ENCODE results near the gene BCAS2. TPM values are rescaled to one million over a fixed set of nuclear protein-coding genes. Genes with fewer than 3 reads are reported as not detected.
A peak's percentile ranks its signal among the peaks of the same experiment; 100 is the strongest.

BCAS2 gene
- total RNA-seq (10 to 100 TPM; 54.4 to 56.2 TPM), polyA plus RNA-seq (ENCODE audit: insufficient read length in 2 of 2) (10 to 100 TPM; 64.3 to 77.3 TPM)
- long read RNA-seq, donor 1, transcript BCAS2-201 (7 exons, 1,299 nt) = major isoform, 36 of 38 reads
- long read RNA-seq, donor 1, partial matches to known transcripts = 0 of 38 reads
- long read RNA-seq, donor 1, other reads (novel, unspliced or antisense) = 0 of 38 reads
- long read RNA-seq, donor 2, transcript BCAS2-201 (7 exons, 1,299 nt) = major isoform, 10 of 10 reads
- long read RNA-seq, donor 2, partial matches to known transcripts = 0 of 10 reads
- long read RNA-seq, donor 2, other reads (novel, unspliced or antisense) = 0 of 10 reads
- long read RNA-seq, donor 3, transcript BCAS2-201 (7 exons, 1,299 nt) = major isoform, 17 of 17 reads
- long read RNA-seq, donor 3, partial matches to known transcripts = 0 of 17 reads
- long read RNA-seq, donor 3, other reads (novel, unspliced or antisense) = 0 of 17 reads
- long read RNA-seq, donor 4, transcript BCAS2-201 (7 exons, 1,299 nt) = major isoform, 24 of 30 reads
- long read RNA-seq, donor 4, partial matches to known transcripts = 6 of 30 reads
- long read RNA-seq, donor 4, other reads (novel, unspliced or antisense) = 0 of 30 reads

GRCh38 chr1:114581335-114582287 lies at the start of gene BCAS2:
Gene BCAS2 (minus strand): TSS chr1:114581615. CDS start chr1:114581591, 24 bp downstream.
- Histone ChIP-seq H3K27me3 (ENCODE audit: control insufficient read depth, insufficient read depth, low read length) (no peaks in the 10 kb centered on the region), H3K27ac (ENCODE audit: low read depth, low read length) (peak within 1 kb of the TSS; percentile 91), H3K4me3 (ENCODE audit: low read depth, low read length) (peak within 1 kb of the TSS; percentile 82), H3K9me3 (ENCODE audit: control insufficient read depth, insufficient read depth, low read length) (no peaks in the 10 kb centered on the region), H3K36me3 (ENCODE audit: control insufficient read depth, insufficient read depth, low read length) (peaks cover 19% of the 10 kb centered on the region), H3K4me1 (ENCODE audit: control insufficient read depth, insufficient read depth, low read length) (peaks cover 11% of the 10 kb centered on the region)
- under 1% methylated on average over 31 of the region's 40 CpGs for WGBS (ENCODE audit: insufficient coverage)
- DNase-seq (ENCODE audit: low read depth in 4 of 6, low spot score in 6 of 6) = peak; percentile 97 to 100 (median 98)

- Histone ChIP-seq H3K27me3 (ENCODE audit: control insufficient read depth, insufficient read depth, low read length) (no peaks in the 10 kb centered on the region), H3K4me3 (ENCODE audit: low read depth, low read length) (no peak overlapping the region), H3K27ac (ENCODE audit: low read depth, low read length) (no peak overlapping the region), H3K9me3 (ENCODE audit: control insufficient read depth, insufficient read depth, low read length) (no peaks in the 10 kb centered on the region), H3K36me3 (ENCODE audit: control insufficient read depth, insufficient read depth, low read length) (no peaks in the 10 kb centered on the region), H3K4me1 (ENCODE audit: control insufficient read depth, insufficient read depth, low read length) (no peaks in the 10 kb centered on the region)
- no peak for DNase-seq (ENCODE audit: low read depth in 4 of 6, low spot score in 6 of 6)
- WGBS (ENCODE audit: insufficient coverage) = no CpG with 5 or more reads among the region's 2 CpGs
Observed at GRCh38 chr1:114627107-114627506, 45.7 kb upstream of the BCAS2 start.

GRCh38 chr1:114623364-114623763 lies 41.9 kb upstream of the BCAS2 start:
- Histone ChIP-seq H3K4me3 (ENCODE audit: low read depth, low read length) (no peak overlapping the region), H3K36me3 (ENCODE audit: control insufficient read depth, insufficient read depth, low read length) (no peaks in the 10 kb centered on the region), H3K27me3 (ENCODE audit: control insufficient read depth, insufficient read depth, low read length) (no peaks in the 10 kb centered on the region), H3K4me1 (ENCODE audit: control insufficient read depth, insufficient read depth, low read length) (no peaks in the 10 kb centered on the region), H3K27ac (ENCODE audit: low read depth, low read length) (no peak overlapping the region), H3K9me3 (ENCODE audit: control insufficient read depth, insufficient read depth, low read length) (no peaks in the 10 kb centered on the region)
- DNase-seq (ENCODE audit: low read depth in 4 of 6, low spot score in 6 of 6) = no peak
- no CpG with 5 or more reads among the region's 5 CpGs for WGBS (ENCODE audit: insufficient coverage)

GRCh38 chr1:114620419-114620818 lies 39.0 kb upstream of the BCAS2 start:
- DNase-seq (ENCODE audit: low read depth in 4 of 6, low spot score in 6 of 6) = no peak
- WGBS (ENCODE audit: insufficient coverage) = no CpG with 5 or more reads among the region's 2 CpGs
- no peak overlapping the region for H3K4me3 ChIP-seq (ENCODE audit: low read depth, low read length)
- no peaks in the 10 kb centered on the region for H3K9me3 ChIP-seq (ENCODE audit: control insufficient read depth, insufficient read depth, low read length)
- H3K27ac ChIP-seq (ENCODE audit: low read depth, low read length) = no peak overlapping the region
- no peaks in the 10 kb centered on the region for H3K36me3 ChIP-seq (ENCODE audit: control insufficient read depth, insufficient read depth, low read length)
- no peaks in the 10 kb centered on the region for H3K4me1 ChIP-seq (ENCODE audit: control insufficient read depth, insufficient read depth, low read length)
- no peaks in the 10 kb centered on the region for H3K27me3 ChIP-seq (ENCODE audit: control insufficient read depth, insufficient read depth, low read length)

- H3K27ac ChIP-seq (ENCODE audit: low read depth, low read length) = no peak overlapping the region
- H3K27me3 ChIP-seq (ENCODE audit: control insufficient read depth, insufficient read depth, low read length) = no peaks in the 10 kb centered on the region
- H3K4me3 ChIP-seq (ENCODE audit: low read depth, low read length) = no peak overlapping the region
- no peaks in the 10 kb centered on the region for H3K36me3 ChIP-seq (ENCODE audit: control insufficient read depth, insufficient read depth, low read length)
- H3K4me1 ChIP-seq (ENCODE audit: control insufficient read depth, insufficient read depth, low read length) = no peaks in the 10 kb centered on the region
- H3K9me3 ChIP-seq (ENCODE audit: control insufficient read depth, insufficient read depth, low read length) = no peaks in the 10 kb centered on the region
- no peak for DNase-seq (ENCODE audit: low read depth in 4 of 6, low spot score in 6 of 6)
Observed at GRCh38 chr1:114618606-114619005, 37.2 kb upstream of the BCAS2 start.

- H3K4me1 ChIP-seq (ENCODE audit: control insufficient read depth, insufficient read depth, low read length) = no peaks in the 10 kb centered on the region
- WGBS (ENCODE audit: insufficient coverage) = 85% methylated on average over 5 of the region's 9 CpGs
- no peak overlapping the region for H3K4me3 ChIP-seq (ENCODE audit: low read depth, low read length)
- no peaks in the 10 kb centered on the region for H3K27me3 ChIP-seq (ENCODE audit: control insufficient read depth, insufficient read depth, low read length)
- no peaks in the 10 kb centered on the region for H3K9me3 ChIP-seq (ENCODE audit: control insufficient read depth, insufficient read depth, low read length)
- no peaks in the 10 kb centered on the region for H3K36me3 ChIP-seq (ENCODE audit: control insufficient read depth, insufficient read depth, low read length)
- no peak overlapping the region for H3K27ac ChIP-seq (ENCODE audit: low read depth, low read length)
- no peak for DNase-seq (ENCODE audit: low read depth in 4 of 6, low spot score in 6 of 6)
Observed at GRCh38 chr1:114610546-114611245, 29.3 kb upstream of the BCAS2 start.

- H3K27ac ChIP-seq (ENCODE audit: low read depth, low read length) = no peak overlapping the region
- no peak overlapping the region for H3K4me3 ChIP-seq (ENCODE audit: low read depth, low read length)
- no peaks in the 10 kb centered on the region for H3K36me3 ChIP-seq (ENCODE audit: control insufficient read depth, insufficient read depth, low read length)
- no peaks in the 10 kb centered on the region for H3K4me1 ChIP-seq (ENCODE audit: control insufficient read depth, insufficient read depth, low read length)
- no CpG with 5 or more reads among the region's 2 CpGs for WGBS (ENCODE audit: insufficient coverage)
- H3K9me3 ChIP-seq (ENCODE audit: control insufficient read depth, insufficient read depth, low read length) = no peaks in the 10 kb centered on the region
- H3K27me3 ChIP-seq (ENCODE audit: control insufficient read depth, insufficient read depth, low read length) = no peaks in the 10 kb centered on the region
- DNase-seq (ENCODE audit: low read depth in 4 of 6, low spot score in 6 of 6) = no peak
Observed at GRCh38 chr1:114609826-114610225, 28.4 kb upstream of the BCAS2 start.

GRCh38 chr1:114609026-114609425 lies 27.6 kb upstream of the BCAS2 start:
- Histone ChIP-seq H3K27me3 (ENCODE audit: control insufficient read depth, insufficient read depth, low read length) (no peaks in the 10 kb centered on the region), H3K4me1 (ENCODE audit: control insufficient read depth, insufficient read depth, low read length) (no peaks in the 10 kb centered on the region), H3K36me3 (ENCODE audit: control insufficient read depth, insufficient read depth, low read length) (no peaks in the 10 kb centered on the region), H3K4me3 (ENCODE audit: low read depth, low read length) (no peak overlapping the region), H3K9me3 (ENCODE audit: control insufficient read depth, insufficient read depth, low read length) (no peaks in the 10 kb centered on the region), H3K27ac (ENCODE audit: low read depth, low read length) (no peak overlapping the region)
- peak in 1 of 6 donors; percentile 57 for DNase-seq (ENCODE audit: low read depth in 4 of 6, low spot score in 6 of 6)
- WGBS (ENCODE audit: insufficient coverage) = 92% methylated on average over 2 of the region's 3 CpGs

- H3K9me3 ChIP-seq (ENCODE audit: control insufficient read depth, insufficient read depth, low read length) = no peaks in the 10 kb centered on the region
- H3K4me1 ChIP-seq (ENCODE audit: control insufficient read depth, insufficient read depth, low read length) = no peaks in the 10 kb centered on the region
- H3K27me3 ChIP-seq (ENCODE audit: control insufficient read depth, insufficient read depth, low read length) = no peaks in the 10 kb centered on the region
- peak in 1 of 6 donors; percentile 5 for DNase-seq (ENCODE audit: low read depth in 4 of 6, low spot score in 6 of 6)
- no peak overlapping the region for H3K4me3 ChIP-seq (ENCODE audit: low read depth, low read length)
- H3K36me3 ChIP-seq (ENCODE audit: control insufficient read depth, insufficient read depth, low read length) = no peaks in the 10 kb centered on the region
- WGBS (ENCODE audit: insufficient coverage) = 83% methylated on average over 1 of the region's 1 CpG
- H3K27ac ChIP-seq (ENCODE audit: low read depth, low read length) = no peak overlapping the region
Observed at GRCh38 chr1:114607223-114607622, 25.8 kb upstream of the BCAS2 start.
